ENCODE measurements around the gene OTOS.

GRCh38 chr2:240170883-240171282 is 30.4 kb upstream of the OTOS start:
- TF ChIP-seq EZH2 (IDR thresholded peaks at IDR 0.05; ENCODE audit: insufficient read depth, low read length) (no peak), CTCF (IDR thresholded peaks at IDR 0.05; ENCODE audit: insufficient read depth, low read depth, low read length) (no peak)
